ENCODE measurements around the gene TEKT5.
"Not testable (repeated sequence)": the region's sequence is repeated elsewhere in the genome, so short reads cannot be mapped to it uniquely, and the experiment has no call there.

The TEKT5 gene

GRCh38 chr16:10633429-10633828 is 61.3 kb downstream of the TEKT5 start:
- not testable (repeated sequence) for DNase-seq (ENCODE audit: low read depth)

GRCh38 chr16:10631886-10632285 is 62.8 kb downstream of the TEKT5 start:
- DNase-seq (ENCODE audit: low read depth): no peak

- no peak for DNase-seq (ENCODE audit: low read depth)
Observed at GRCh38 chr16:10629592-10629963, 65.2 kb downstream of the TEKT5 start.

GRCh38 chr16:10625595-10626357 is 69.0 kb downstream of the TEKT5 start:
- no peak for DNase-seq (ENCODE audit: low read depth)

GRCh38 chr16:10624527-10624926 is 70.2 kb downstream of the TEKT5 start:
- DNase-seq (ENCODE audit: low read depth): no peak

GRCh38 chr16:10623059-10623458 is 71.7 kb downstream of the TEKT5 start:
- DNase-seq (ENCODE audit: low read depth): no peak

- DNase-seq (ENCODE audit: low read depth): no peak
Observed at GRCh38 chr16:10622036-10622921, 72.5 kb downstream of the TEKT5 start.

GRCh38 chr16:10621216-10621949 is 73.3 kb downstream of the TEKT5 start:
- not testable (repeated sequence) for DNase-seq (ENCODE audit: low read depth)

- DNase-seq (ENCODE audit: low read depth): no peak
Observed at GRCh38 chr16:10620120-10620519, 74.6 kb downstream of the TEKT5 start.

- no peak for DNase-seq (ENCODE audit: low read depth)
Observed at GRCh38 chr16:10619271-10619849, 75.4 kb downstream of the TEKT5 start.

GRCh38 chr16:10618710-10619209 is 76.0 kb downstream of the TEKT5 start:
- DNase-seq (ENCODE audit: low read depth): no peak

GRCh38 chr16:10617662-10618420 is 76.9 kb downstream of the TEKT5 start:
- DNase-seq (ENCODE audit: low read depth): no peak

GRCh38 chr16:10616756-10617640 is 77.7 kb downstream of the TEKT5 start:
- DNase-seq (ENCODE audit: low read depth): no peak

GRCh38 chr16:10616419-10616755 is 78.3 kb downstream of the TEKT5 start:
- no peak for DNase-seq (ENCODE audit: low read depth)

GRCh38 chr16:10614685-10615084 is 80.0 kb downstream of the TEKT5 start:
- no peak for DNase-seq (ENCODE audit: low read depth)

- DNase-seq (ENCODE audit: low read depth): no peak
Observed at GRCh38 chr16:10613785-10614485, 80.8 kb downstream of the TEKT5 start.

- no peak for DNase-seq (ENCODE audit: low read depth)
Observed at GRCh38 chr16:10612649-10613179, 82.0 kb downstream of the TEKT5 start.

- DNase-seq (ENCODE audit: low read depth): no peak
Observed at GRCh38 chr16:10611825-10612342, 82.8 kb downstream of the TEKT5 start.

Measured in non-pigmented ciliary epithelial cell (primary cell).